ENCODE results near the gene HNRNPH2.
A peak's percentile ranks its signal among the peaks of the same experiment; 100 is the strongest.

HNRNPH2 gene

GRCh38 chrX:101395789-101396188, 12.2 kb upstream of the HNRNPH2 start:
- DNase-seq (ENCODE audit: low read depth) = no peak

GRCh38 chrX:101397779-101398178, 10.2 kb upstream of the HNRNPH2 start:
- no peak for DNase-seq (ENCODE audit: low read depth)

- DNase-seq (ENCODE audit: low read depth) = no peak
These were observed 9.3 kb upstream of the HNRNPH2 start for GRCh38 chrX:101398694-101399093.

- no peak for DNase-seq (ENCODE audit: low read depth)
These were observed 8.2 kb upstream of the HNRNPH2 start for GRCh38 chrX:101399825-101400224.

- DNase-seq (ENCODE audit: low read depth) = no peak
These were observed 765 bp upstream of the HNRNPH2 start for GRCh38 chrX:101407167-101407747.

GRCh38 chrX:101408532-101408841, 465 bp downstream of the HNRNPH2 start:
- DNase-seq (ENCODE audit: low read depth) = no peak

GRCh38 chrX:101409043-101409442, 1.0 kb downstream of the HNRNPH2 start:
- DNase-seq (ENCODE audit: low read depth) = no peak

GRCh38 chrX:101410461-101410860, 2.4 kb downstream of the HNRNPH2 start:
- no peak for DNase-seq (ENCODE audit: low read depth)

GRCh38 chrX:101411984-101412383, 4.0 kb downstream of the HNRNPH2 start:
- DNase-seq (ENCODE audit: low read depth) = no peak

GRCh38 chrX:101415180-101416145, 7.4 kb downstream of the HNRNPH2 start:
- DNase-seq (ENCODE audit: low read depth) = no peak

- no peak for DNase-seq (ENCODE audit: low read depth)
These were observed 8.7 kb downstream of the HNRNPH2 start for GRCh38 chrX:101416691-101417090.

- no peak for DNase-seq (ENCODE audit: low read depth)
These were observed 9.2 kb downstream of the HNRNPH2 start for GRCh38 chrX:101417190-101417589.

- DNase-seq (ENCODE audit: low read depth) = peak; percentile 9
These were observed 10.2 kb downstream of the HNRNPH2 start for GRCh38 chrX:101417981-101418841.

GRCh38 chrX:101419489-101419888, 11.5 kb downstream of the HNRNPH2 start:
- DNase-seq (ENCODE audit: low read depth) = no peak

- no peak for DNase-seq (ENCODE audit: low read depth)
These were observed 19.9 kb downstream of the HNRNPH2 start for GRCh38 chrX:101427954-101428353.

- DNase-seq (ENCODE audit: low read depth) = no peak
These were observed 21.9 kb downstream of the HNRNPH2 start for GRCh38 chrX:101429934-101430333.

- no peak for DNase-seq (ENCODE audit: low read depth)
These were observed 22.5 kb downstream of the HNRNPH2 start for GRCh38 chrX:101430457-101431078.

- no peak for DNase-seq (ENCODE audit: low read depth)
These were observed 34.1 kb downstream of the HNRNPH2 start for GRCh38 chrX:101442085-101442484.

- DNase-seq (ENCODE audit: low read depth) = no peak
These were observed 41.3 kb downstream of the HNRNPH2 start for GRCh38 chrX:101449279-101449678.

GRCh38 chrX:101450085-101450484, 42.1 kb downstream of the HNRNPH2 start:
- DNase-seq (ENCODE audit: low read depth) = no peak

- DNase-seq (ENCODE audit: low read depth) = no peak
These were observed 42.9 kb downstream of the HNRNPH2 start for GRCh38 chrX:101450961-101451360.

- no peak for DNase-seq (ENCODE audit: low read depth)
These were observed 44.0 kb downstream of the HNRNPH2 start for GRCh38 chrX:101452056-101452455.
